Endothelial cell of umbilical vein (primary cell): ENCODE measurements around the gene XIAP.

Experiments
- CTCF ChIP-seq, 2 donors: IDR thresholded peaks; 1 replicate in 1 of 2; 2 replicates in 1 of 2; pipeline ENCODE4 v1.5.1; 2011; ENCODE audit warnings: low read length in 2 of 2, mild to moderate bottlenecking in 2 of 2, moderate library complexity in 2 of 2, control low read depth in 1 of 2, inconsistent platforms in 1 of 2, low read depth in 1 of 2; ENCODE audit not compliant: insufficient read depth in 1 of 2; ENCODE audit errors: extremely low read depth in 1 of 2
- EZH2 ChIP-seq: IDR thresholded peaks from 2 replicates; pipeline ENCODE4 v1.6.1; 2012; ENCODE audit warnings: borderline replicate concordance, low read depth, mild to moderate bottlenecking, moderate library complexity, low read length, inconsistent platforms; ENCODE audit not compliant: severe bottlenecking
- FOS ChIP-seq: IDR thresholded peaks from 2 replicates; pipeline ENCODE4 v1.6.1; 2011; ENCODE audit warnings: mild to moderate bottlenecking, low read length, moderate library complexity, borderline replicate concordance; ENCODE audit not compliant: insufficient read depth
- GATA2 ChIP-seq: IDR thresholded peaks from 2 replicates; pipeline ENCODE4 v1.7.0; 2011; ENCODE audit warnings: low read depth, mild to moderate bottlenecking, moderate library complexity, mixed read lengths, low read length; ENCODE audit not compliant: insufficient read length, insufficient read depth
- JUN ChIP-seq: IDR thresholded peaks from 2 replicates; pipeline ENCODE4 v1.6.1; 2011; ENCODE audit warnings: borderline replicate concordance, low read depth; ENCODE audit not compliant: insufficient read length, insufficient read depth
- MYC ChIP-seq: IDR thresholded peaks from one replicate; pipeline ENCODE4 v1.6.1; 2011; ENCODE audit warnings: mild to moderate bottlenecking, low read depth, low read length
- POLR2A ChIP-seq: IDR thresholded peaks from 2 replicates; pipeline ENCODE4 v1.6.1; 2012; ENCODE audit warnings: low read depth, mild to moderate bottlenecking, control low read depth, low read length
- POLR2AphosphoS5 ChIP-seq: IDR thresholded peaks from 2 replicates; pipeline ENCODE4 v1.6.1; 2012; ENCODE audit warnings: low read depth, mild to moderate bottlenecking, control low read depth, low read length, moderate library complexity; ENCODE audit not compliant: insufficient read depth
- TF ChIP-seq, protein P1 (sequence below): IDR thresholded peaks from 2 replicates; pipeline ENCODE4 v1.6.1; 2011; ENCODE audit not compliant: insufficient read depth, insufficient read length

DNA sequence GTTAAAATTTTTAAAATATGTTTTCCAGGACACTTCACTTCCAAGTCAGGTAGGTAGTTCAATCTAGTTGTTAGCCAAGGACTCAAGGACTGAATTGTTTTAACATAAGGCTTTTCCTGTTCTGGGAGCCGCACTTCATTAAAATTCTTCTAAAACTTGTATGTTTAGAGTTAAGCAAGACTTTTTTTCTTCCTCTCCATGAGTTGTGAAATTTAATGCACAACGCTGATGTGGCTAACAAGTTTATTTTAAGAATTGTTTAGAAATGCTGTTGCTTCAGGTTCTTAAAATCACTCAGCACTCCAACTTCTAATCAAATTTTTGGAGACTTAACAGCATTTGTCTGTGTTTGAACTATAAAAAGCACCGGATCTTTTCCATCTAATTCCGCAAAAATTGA, 49.7 kb downstream of the XIAP start:
- no peak for TF ChIP-seq CTCF (IDR thresholded peaks at IDR 0.05; ENCODE audit: extremely low read depth in 1 of 2, insufficient read depth in 1 of 2, low read depth in 1 of 2, low read length in 2 of 2)
- no peak for TF ChIP-seq POLR2AphosphoS5
- no peak for TF ChIP-seq EZH2
- TF ChIP-seq POLR2A: no peak
- no peak for TF ChIP-seq MYC
- TF ChIP-seq, protein P1, sequence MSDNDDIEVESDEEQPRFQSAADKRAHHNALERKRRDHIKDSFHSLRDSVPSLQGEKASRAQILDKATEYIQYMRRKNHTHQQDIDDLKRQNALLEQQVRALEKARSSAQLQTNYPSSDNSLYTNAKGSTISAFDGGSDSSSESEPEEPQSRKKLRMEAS: no peak
- no peak for TF ChIP-seq JUN
- TF ChIP-seq FOS: no peak
- no peak for TF ChIP-seq GATA2
